Vagina (tissue), 2 donors: ENCODE data around the gene PLPP2.

Experiments
- CTCF ChIP-seq, 3 experiments: fragments of 450-650 bp in 2 of 3; fragments of 200-600 bp in 1 of 3; sonication (generic) in 1 of 3; IDR thresholded peaks; one replicate each; pipeline ENCODE4 v1.5.1; 2017 to 2019; ENCODE audit warnings: antibody characterized with exemption in 3 of 3, mild to moderate bottlenecking in 2 of 3, moderate library complexity in 2 of 3
- POLR2A ChIP-seq, 2 donors: fragments of 450-650 bp; IDR thresholded peaks; one replicate each; pipeline ENCODE4 v1.6.1; 2017; ENCODE audit warnings: antibody characterized with exemption in 2 of 2, mild to moderate bottlenecking in 2 of 2, moderate library complexity in 2 of 2

GRCh38 chr19:294341-294945 lies 3.2 kb upstream of the PLPP2 start:
- TF ChIP-seq CTCF (IDR thresholded peaks at IDR 0.05) (no peak), POLR2A (IDR thresholded peaks at IDR 0.05) (no peak)
